Thoracic aorta (tissue), 2 donors: ENCODE data around the gene CPXM2. TPM values are rescaled to one million over a fixed set of nuclear protein-coding genes. Genes with fewer than 3 reads are reported as not detected.

ENCODE experiments used
- ATAC-seq: fragments of 150-250 bp; one replicate; pipeline ENCODE4 v1.8.0; 2017; ENCODE audit warnings: low read depth; ENCODE audit not compliant: insufficient number of reproducible peaks, low FRiP score
- DNase-seq: peaks from one replicate; pipeline ENCODE4 v3.0.0-alpha.2; 2020; ENCODE audit warnings: low spot score
- H3K27ac ChIP-seq, 2 donors: fragments of 200-600 bp; sonication (generic); 1 replicate in 1 of 2; 2 replicates in 1 of 2; pipeline ENCODE4 v1.5.1; 2016; ENCODE audit warnings: mild to moderate bottlenecking in 2 of 2, moderate library complexity in 2 of 2
- H3K27me3 ChIP-seq: fragments of 200-600 bp; sonication (generic); replicated peaks from 2 replicates; pipeline ENCODE4 v1.6.0; 2016; ENCODE audit warnings: mild to moderate bottlenecking; ENCODE audit not compliant: insufficient read depth
- H3K36me3 ChIP-seq: fragments of 200-600 bp; sonication (generic); one replicate; pipeline ENCODE4 v1.5.1; 2016
- H3K4me1 ChIP-seq, 2 donors: fragments of 200-600 bp; sonication (generic); 1 replicate in 1 of 2; 2 replicates in 1 of 2; pipeline versions ENCODE4 v1.5.1 to v1.6.0; 2016; ENCODE audit warnings: low read depth in 2 of 2, mild to moderate bottlenecking in 1 of 2; ENCODE audit not compliant: control insufficient read depth in 1 of 2
- H3K4me3 ChIP-seq: fragments of 200-600 bp; sonication (generic); 2 replicates; pipeline ENCODE4 v1.5.1; 2016; ENCODE audit warnings: mild to moderate bottlenecking
- H3K9me3 ChIP-seq: fragments of 200-600 bp; sonication (generic); 2 replicates; pipeline ENCODE4 v1.5.1; 2016
- CTCF ChIP-seq: fragments of 200-600 bp; sonication (generic); IDR thresholded peaks from one replicate; pipeline ENCODE4 v1.5.1; 2019; ENCODE audit warnings: antibody characterized with exemption
- total RNA-seq, 2 donors: library from RNA; depleted of rRNA; stranded (reverse); fragments of >200 nt; gene quantifications; one replicate each; pipeline versions ENCODE4 v1.1.0 to v1.2.3, GENCODE V29; 2016

Gene CPXM2
- total RNA-seq, 2 donors from 2014 or later: 275 to 348 TPM

- H3K4me1 ChIP-seq: peaks cover 42 to 89% of the 10 kb centered on the region in 2 donors
Measured at GRCh38 chr10:123865350-123865749, 26.3 kb downstream of the CPXM2 start.

GRCh38 chr10:123864923-123865322 lies 26.7 kb downstream of the CPXM2 start:
- peak overlapping the region; percentile 95 to 96 for H3K27ac ChIP-seq
- ATAC-seq (peak; percentile 86), DNase-seq (peak; percentile 49)
- H3K4me3 ChIP-seq: peak overlapping the region; percentile 47
- H3K27me3 ChIP-seq: no peaks in the 10 kb centered on the region
- no peak for TF ChIP-seq CTCF
- H3K36me3 ChIP-seq: peaks cover 14% of the 10 kb centered on the region
- H3K9me3 ChIP-seq: no peaks in the 10 kb centered on the region
- H3K4me1 ChIP-seq: peaks cover 42 to 89% of the 10 kb centered on the region in 2 donors

More at GRCh38 chr10:123865350-123865749, 26.3 kb downstream of the CPXM2 start:
- no peaks in the 10 kb centered on the region for H3K9me3 ChIP-seq
- H3K27me3 ChIP-seq: no peaks in the 10 kb centered on the region
- ATAC-seq: peak; percentile 1
- peak overlapping the region; percentile 95 to 96 for H3K27ac ChIP-seq
- H3K36me3 ChIP-seq: peaks cover 14% of the 10 kb centered on the region
- no peak for DNase-seq
- TF ChIP-seq CTCF: no peak
- H3K4me3 ChIP-seq: no peak overlapping the region

GRCh38 chr10:123863721-123864482 lies 27.7 kb downstream of the CPXM2 start:
- Histone ChIP-seq H3K9me3 (no peaks in the 10 kb centered on the region), H3K27me3 (no peaks in the 10 kb centered on the region), H3K36me3 (peaks cover 19% of the 10 kb centered on the region), H3K4me1 (peaks cover 42 to 90% of the 10 kb centered on the region in 2 donors), H3K4me3 (peak overlapping the region; percentile 47), H3K27ac (peak overlapping the region; percentile 95 to 96)
- DNase-seq (no peak), ATAC-seq (no peak)
- no peak for TF ChIP-seq CTCF

GRCh38 chr10:123863183-123863575 lies 28.4 kb downstream of the CPXM2 start:
- no peak for TF ChIP-seq CTCF
- Histone ChIP-seq H3K4me3 (no peak overlapping the region), H3K36me3 (peaks cover 19% of the 10 kb centered on the region), H3K27ac (peak overlapping the region; percentile 95 to 96), H3K4me1 (peaks cover 35 to 90% of the 10 kb centered on the region in 2 donors), H3K9me3 (no peaks in the 10 kb centered on the region), H3K27me3 (no peaks in the 10 kb centered on the region)
- no peak for ATAC-seq
- no peak for DNase-seq

- H3K9me3 ChIP-seq: no peaks in the 10 kb centered on the region
- peak overlapping the region; percentile 60 to 96 for H3K27ac ChIP-seq
- H3K4me3 ChIP-seq: no peak overlapping the region
- DNase-seq (no peak), ATAC-seq (no peak)
- peaks cover 19% of the 10 kb centered on the region for H3K36me3 ChIP-seq
- peaks cover 35 to 90% of the 10 kb centered on the region in 2 donors for H3K4me1 ChIP-seq
- no peaks in the 10 kb centered on the region for H3K27me3 ChIP-seq
- no peak for TF ChIP-seq CTCF
Measured at GRCh38 chr10:123862421-123863182, 29.0 kb downstream of the CPXM2 start.
